ENCODE data around the gene TLK1.

Gene TLK1

GRCh38 chr2:171191021-171191420, 30.3 kb upstream of the TLK1 start:
- no peak overlapping the region for H3K4me2 ChIP-seq (ENCODE audit: insufficient read depth, low read length, poor library complexity, severe bottlenecking)
- H2BK5ac ChIP-seq (ENCODE audit: low read length), result no peak overlapping the region
- no peaks in the 10 kb centered on the region for H3K4me1 ChIP-seq (ENCODE audit: control insufficient read depth in 2 of 2, insufficient read depth in 1 of 2, low read depth in 1 of 2, low read length in 2 of 2)
- no peaks in the 10 kb centered on the region for H3K36me3 ChIP-seq (replicated peaks in 1 of 2; ENCODE audit: control insufficient read depth in 2 of 2, insufficient read depth in 2 of 2, low read length in 2 of 2)
- no peak overlapping the region for H3K18ac ChIP-seq (ENCODE audit: low read length)
- H3K23ac ChIP-seq (ENCODE audit: low read depth, low read length, poor library complexity), result no peak overlapping the region
- no peak overlapping the region for H4K8ac ChIP-seq (ENCODE audit: low read depth, low read length)
- H3K79me1 ChIP-seq (ENCODE audit: low read depth, low read length), result no peaks in the 10 kb centered on the region
- H2AK5ac ChIP-seq (ENCODE audit: low read depth, low read length), result no peak overlapping the region
- H3K27me3 ChIP-seq (ENCODE audit: control insufficient read depth in 3 of 3, insufficient read depth in 3 of 3, low read depth in 1 of 3, low read length in 3 of 3), result no peaks in the 10 kb centered on the region
- WGBS, 2 donors (ENCODE audit: extremely low coverage in 2 of 2, insufficient read length in 2 of 2, insufficient replicate concordance in 1 of 2), result no CpG with 5 or more reads among the region's 4 CpGs
- no peak for DNase-seq (ENCODE audit: low spot score)
- no peak overlapping the region for H3K14ac ChIP-seq (ENCODE audit: low read length)
- H3K9me3 ChIP-seq (replicated peaks in 1 of 2; ENCODE audit: control insufficient read depth in 2 of 2, insufficient read depth in 1 of 2, low read depth in 1 of 2, low read length in 2 of 2), result no peaks in the 10 kb centered on the region
- H3K4ac ChIP-seq (ENCODE audit: low read length), result no peak overlapping the region
- H2BK12ac ChIP-seq (ENCODE audit: low read length), result no peak overlapping the region
- no peak overlapping the region for H2BK15ac ChIP-seq (ENCODE audit: low read length)
- no peak overlapping the region for H3K9ac ChIP-seq (ENCODE audit: low read depth, low read length, poor library complexity)
- H2BK120ac ChIP-seq (ENCODE audit: low read depth, low read length), result no peak overlapping the region
- no peak overlapping the region for H4K91ac ChIP-seq (ENCODE audit: low read depth, low read length, poor library complexity)
- no peak overlapping the region for H3K4me3 ChIP-seq (ENCODE audit: low read length in 2 of 2)
- H2AFZ ChIP-seq (ENCODE audit: low read length), result no peak overlapping the region
- no peak overlapping the region for H3K27ac ChIP-seq (replicated peaks; ENCODE audit: low read length)

GRCh38 chr2:171187819-171188218, 27.1 kb upstream of the TLK1 start:
- Histone ChIP-seq H2BK12ac (ENCODE audit: low read length) (no peak overlapping the region), H2BK120ac (ENCODE audit: low read depth, low read length) (no peak overlapping the region), H3K18ac (ENCODE audit: low read length) (no peak overlapping the region), H3K4me1 (ENCODE audit: control insufficient read depth in 2 of 2, insufficient read depth in 1 of 2, low read depth in 1 of 2, low read length in 2 of 2) (no peaks in the 10 kb centered on the region), H3K4me2 (ENCODE audit: insufficient read depth, low read length, poor library complexity, severe bottlenecking) (no peak overlapping the region), H4K8ac (ENCODE audit: low read depth, low read length) (no peak overlapping the region), H3K4me3 (ENCODE audit: low read length in 2 of 2) (no peak overlapping the region), H3K79me1 (ENCODE audit: low read depth, low read length) (no peaks in the 10 kb centered on the region), H4K91ac (ENCODE audit: low read depth, low read length, poor library complexity) (no peak overlapping the region), H3K23ac (ENCODE audit: low read depth, low read length, poor library complexity) (no peak overlapping the region), H3K27ac (replicated peaks; ENCODE audit: low read length) (no peak overlapping the region), H3K27me3 (ENCODE audit: control insufficient read depth in 3 of 3, insufficient read depth in 3 of 3, low read depth in 1 of 3, low read length in 3 of 3) (no peaks in the 10 kb centered on the region), H3K4ac (ENCODE audit: low read length) (no peak overlapping the region), H3K36me3 (replicated peaks in 1 of 2; ENCODE audit: control insufficient read depth in 2 of 2, insufficient read depth in 2 of 2, low read length in 2 of 2) (no peaks in the 10 kb centered on the region), H3K9me3 (replicated peaks in 1 of 2; ENCODE audit: control insufficient read depth in 2 of 2, insufficient read depth in 1 of 2, low read depth in 1 of 2, low read length in 2 of 2) (no peaks in the 10 kb centered on the region), H3K14ac (ENCODE audit: low read length) (no peak overlapping the region), H2BK5ac (ENCODE audit: low read length) (no peak overlapping the region), H2AK5ac (ENCODE audit: low read depth, low read length) (no peak overlapping the region), H2BK15ac (ENCODE audit: low read length) (no peak overlapping the region), H3K9ac (ENCODE audit: low read depth, low read length, poor library complexity) (no peak overlapping the region), H2AFZ (ENCODE audit: low read length) (no peak overlapping the region)
- no peak for DNase-seq (ENCODE audit: low spot score)

DNA sequence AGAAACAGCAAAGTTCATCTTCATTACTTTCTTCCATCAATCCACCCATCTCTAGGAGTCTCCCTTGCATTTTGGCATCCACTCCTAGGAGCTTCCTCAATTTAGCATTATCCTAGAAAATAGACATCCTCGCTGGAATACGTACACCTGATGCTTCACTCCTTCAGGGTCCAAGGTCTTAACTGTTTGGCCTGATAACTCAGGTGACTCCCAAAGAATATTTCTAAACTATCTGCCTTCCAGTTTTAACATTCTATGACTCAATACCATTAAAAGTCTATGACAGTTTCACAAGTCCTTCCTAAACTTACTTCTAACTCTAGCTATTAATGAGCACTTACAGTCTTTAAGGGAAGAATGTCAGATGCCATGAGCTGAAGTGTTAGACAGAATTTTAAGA, 26.5 kb upstream of the TLK1 start:
- Histone ChIP-seq H3K23ac (ENCODE audit: low read depth, low read length, poor library complexity) (no peak overlapping the region), H3K4me3 (ENCODE audit: low read length in 2 of 2) (no peak overlapping the region), H2BK5ac (ENCODE audit: low read length) (no peak overlapping the region), H3K79me1 (ENCODE audit: low read depth, low read length) (no peaks in the 10 kb centered on the region), H2AFZ (ENCODE audit: low read length) (no peak overlapping the region), H3K4me2 (ENCODE audit: insufficient read depth, low read length, poor library complexity, severe bottlenecking) (no peak overlapping the region), H3K18ac (ENCODE audit: low read length) (no peak overlapping the region), H2BK15ac (ENCODE audit: low read length) (no peak overlapping the region), H4K8ac (ENCODE audit: low read depth, low read length) (no peak overlapping the region), H3K27ac (replicated peaks; ENCODE audit: low read length) (no peak overlapping the region), H2BK12ac (ENCODE audit: low read length) (no peak overlapping the region), H3K14ac (ENCODE audit: low read length) (no peak overlapping the region), H3K4me1 (ENCODE audit: control insufficient read depth in 2 of 2, insufficient read depth in 1 of 2, low read depth in 1 of 2, low read length in 2 of 2) (no peaks in the 10 kb centered on the region), H4K91ac (ENCODE audit: low read depth, low read length, poor library complexity) (no peak overlapping the region), H2BK120ac (ENCODE audit: low read depth, low read length) (no peak overlapping the region), H2AK5ac (ENCODE audit: low read depth, low read length) (no peak overlapping the region), H3K36me3 (replicated peaks in 1 of 2; ENCODE audit: control insufficient read depth in 2 of 2, insufficient read depth in 2 of 2, low read length in 2 of 2) (no peaks in the 10 kb centered on the region), H3K27me3 (ENCODE audit: control insufficient read depth in 3 of 3, insufficient read depth in 3 of 3, low read depth in 1 of 3, low read length in 3 of 3) (no peaks in the 10 kb centered on the region), H3K9ac (ENCODE audit: low read depth, low read length, poor library complexity) (no peak overlapping the region), H3K4ac (ENCODE audit: low read length) (no peak overlapping the region), H3K9me3 (replicated peaks in 1 of 2; ENCODE audit: control insufficient read depth in 2 of 2, insufficient read depth in 1 of 2, low read depth in 1 of 2, low read length in 2 of 2) (no peaks in the 10 kb centered on the region)
- no CpG with 5 or more reads among the region's 2 CpGs for WGBS, 2 donors (ENCODE audit: extremely low coverage in 2 of 2, insufficient read length in 2 of 2, insufficient replicate concordance in 1 of 2)
- DNase-seq (ENCODE audit: low spot score), result no peak

GRCh38 chr2:171185941-171186340, 25.2 kb upstream of the TLK1 start:
- Histone ChIP-seq H3K4me3 (ENCODE audit: low read length in 2 of 2) (no peak overlapping the region), H3K79me1 (ENCODE audit: low read depth, low read length) (no peaks in the 10 kb centered on the region), H2BK5ac (ENCODE audit: low read length) (no peak overlapping the region), H2AK5ac (ENCODE audit: low read depth, low read length) (no peak overlapping the region), H3K4me2 (ENCODE audit: insufficient read depth, low read length, poor library complexity, severe bottlenecking) (no peak overlapping the region), H3K23ac (ENCODE audit: low read depth, low read length, poor library complexity) (no peak overlapping the region), H3K36me3 (replicated peaks in 1 of 2; ENCODE audit: control insufficient read depth in 2 of 2, insufficient read depth in 2 of 2, low read length in 2 of 2) (no peaks in the 10 kb centered on the region), H3K27ac (replicated peaks; ENCODE audit: low read length) (no peak overlapping the region), H3K9me3 (replicated peaks in 1 of 2; ENCODE audit: control insufficient read depth in 2 of 2, insufficient read depth in 1 of 2, low read depth in 1 of 2, low read length in 2 of 2) (no peaks in the 10 kb centered on the region), H3K4ac (ENCODE audit: low read length) (no peak overlapping the region), H2BK120ac (ENCODE audit: low read depth, low read length) (no peak overlapping the region), H3K14ac (ENCODE audit: low read length) (no peak overlapping the region), H3K27me3 (ENCODE audit: control insufficient read depth in 3 of 3, insufficient read depth in 3 of 3, low read depth in 1 of 3, low read length in 3 of 3) (peaks cover 0 to 5% (median 0%) of the 10 kb centered on the region in 3 experiments), H2BK15ac (ENCODE audit: low read length) (no peak overlapping the region), H4K8ac (ENCODE audit: low read depth, low read length) (no peak overlapping the region), H3K4me1 (ENCODE audit: control insufficient read depth in 2 of 2, insufficient read depth in 1 of 2, low read depth in 1 of 2, low read length in 2 of 2) (no peaks in the 10 kb centered on the region), H3K9ac (ENCODE audit: low read depth, low read length, poor library complexity) (no peak overlapping the region), H2AFZ (ENCODE audit: low read length) (no peak overlapping the region), H2BK12ac (ENCODE audit: low read length) (no peak overlapping the region), H4K91ac (ENCODE audit: low read depth, low read length, poor library complexity) (no peak overlapping the region), H3K18ac (ENCODE audit: low read length) (no peak overlapping the region)
- WGBS, 2 donors (ENCODE audit: extremely low coverage in 2 of 2, insufficient read length in 2 of 2, insufficient replicate concordance in 1 of 2), result no CpG with 5 or more reads among the region's 3 CpGs
- DNase-seq (ENCODE audit: low spot score), result no peak

Measured in neuronal stem cell (in vitro differentiated cells).